ENCODE measurements around the gene EHBP1L1.

EHBP1L1 gene

GRCh38 chr11:65573391-65574079 is 2.3 kb upstream of the EHBP1L1 start:
- H3K27ac ChIP-seq = peak overlapping the region; percentile 98
- TF ChIP-seq CTCF (conservative IDR thresholded peaks at IDR 0.05) = no peak

GRCh38 chr11:65574109-65574810 is 1.6 kb upstream of the EHBP1L1 start:
- peak overlapping the region; percentile 98 for H3K27ac ChIP-seq
- TF ChIP-seq CTCF (conservative IDR thresholded peaks at IDR 0.05) = peak; percentile 100

GRCh38 chr11:65574811-65575567 is 864 bp upstream of the EHBP1L1 start:
- no peak for TF ChIP-seq CTCF (conservative IDR thresholded peaks at IDR 0.05)
- peak overlapping the region; percentile 98 for H3K27ac ChIP-seq

GRCh38 chr11:65576232-65576866 is 496 bp downstream of the EHBP1L1 start:
- H3K27ac ChIP-seq = peak overlapping the region; percentile 98
- no peak for TF ChIP-seq CTCF (conservative IDR thresholded peaks at IDR 0.05)

- H3K27ac ChIP-seq = peak overlapping the region; percentile 98; the same call in 1 of the 2 replicates
- no peak for TF ChIP-seq CTCF (conservative IDR thresholded peaks at IDR 0.05)
Measured at GRCh38 chr11:65576867-65577755, 1.3 kb downstream of the EHBP1L1 start.

- peak overlapping the region; percentile 98; the same call in 1 of the 2 replicates for H3K27ac ChIP-seq
- no peak for TF ChIP-seq CTCF (conservative IDR thresholded peaks at IDR 0.05)
Measured at GRCh38 chr11:65577756-65578109, 1.9 kb downstream of the EHBP1L1 start.

All from VCaP (cell line).